Activated B cell treated with CpG ODN at 0.5 μM for 24 hours (primary cell): ENCODE data around the gene ZNF12. TPM values are rescaled to one million over a fixed set of nuclear protein-coding genes. Genes with fewer than 3 reads are reported as not detected.

Source experiments
- ATAC-seq: fragments of 200-7000 bp; cut with Tn5 transposase; one replicate; pipeline ENCODE4 v1.10.0; 2021; ENCODE audit warnings: low read depth, mild to moderate bottlenecking, moderate library complexity
- CTCF ChIA-PET: fragments of 350-600 bp; sonication (Branson Sonifier 250); formaldehyde crosslinking; loops from one replicate; lab custom pipeline; 2021; ENCODE audit warnings: antibody characterized with exemption; lab: Charles Lee
- POLR2A ChIA-PET: fragments of 350-600 bp; sonication (Branson Sonifier 250); formaldehyde crosslinking; loops from one replicate; lab custom pipeline; 2021; ENCODE audit warnings: antibody characterized with exemption; lab: Charles Lee
- DNase-seq: peaks from one replicate; pipeline ENCODE4 v3.0.0; 2022
- H3K27ac Mint-ChIP-seq: one replicate; pipeline ENCODE4 v1.8.0; 2020; ENCODE audit warnings: mixed read lengths
- H3K27me3 Mint-ChIP-seq: one replicate; pipeline ENCODE4 v1.8.0; 2021; ENCODE audit warnings: mixed read lengths
- H3K36me3 Mint-ChIP-seq: one replicate; pipeline ENCODE4 v1.8.0; 2021; ENCODE audit warnings: low read depth, mixed read lengths
- H3K4me1 Mint-ChIP-seq: one replicate; pipeline ENCODE4 v1.8.0; 2021; ENCODE audit warnings: mixed read lengths
- H3K4me3 Mint-ChIP-seq: one replicate; pipeline ENCODE4 v1.8.0; 2020; ENCODE audit warnings: mild to moderate bottlenecking, mixed read lengths
- H3K9me3 Mint-ChIP-seq: one replicate; pipeline ENCODE4 v1.8.0; 2020; ENCODE audit warnings: mixed read lengths
- intact Hi-C: fragments of 100-400 bp; cut with micrococcal nuclease; formaldehyde crosslinking; loops from one replicate; pipeline ENCODE4 v1.15.1; 2024
- total RNA-seq: library from RNA; stranded (reverse); gene quantifications from 2 replicates; pipeline ENCODE4 v1.2.3, GENCODE V29; 2022
- TF ChIP-seq, protein P1 (sequence below): fragments of 200-600 bp; IDR thresholded peaks from one replicate; pipeline ENCODE4 v1.8.0; 2022; ENCODE audit warnings: antibody characterized with exemption, mild to moderate bottlenecking

ZNF12 gene
- total RNA-seq, 1 donor from 2014 or later: 35.6 TPM

DNA sequence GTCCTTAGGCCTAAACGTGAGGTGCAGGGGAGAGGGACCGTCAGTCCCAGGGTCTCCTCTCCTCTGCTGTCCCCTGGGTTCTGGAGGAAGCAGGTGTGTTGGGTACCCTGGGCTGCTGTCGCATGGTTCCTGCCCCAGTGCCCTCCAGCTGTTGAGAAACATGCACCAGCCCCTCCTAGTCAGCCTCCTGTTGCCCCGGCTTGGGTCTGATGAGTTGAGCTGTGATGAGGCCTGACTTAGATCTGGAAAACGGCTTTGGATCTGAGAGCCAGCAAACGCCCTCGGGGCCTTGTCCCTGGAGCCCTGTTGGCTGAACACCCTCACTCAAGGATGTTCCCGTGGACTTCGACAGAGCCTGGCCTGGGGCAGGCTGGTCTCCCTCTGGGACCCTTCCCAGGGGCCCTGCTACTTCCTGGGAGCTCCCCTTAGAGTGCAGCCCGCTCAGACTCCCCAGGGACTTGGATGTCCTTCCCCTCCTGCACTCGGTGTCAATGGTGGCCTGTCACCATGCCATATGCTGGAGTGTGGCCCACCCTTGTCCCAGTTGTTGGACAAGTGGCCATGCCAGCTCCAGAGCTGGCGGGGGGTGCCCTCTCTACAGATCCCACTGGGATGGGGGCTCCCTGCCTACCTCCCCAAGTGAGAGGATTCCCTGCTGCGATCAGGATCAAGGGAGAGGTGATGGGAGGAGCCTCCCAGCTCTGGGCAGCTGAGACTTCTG lies 57.3 kb downstream of the ZNF12 start:
- H3K4me1 Mint-ChIP-seq: no peaks in the 10 kb centered on the region
- intact Hi-C loops: no loop called here
- no peaks in the 10 kb centered on the region for H3K9me3 Mint-ChIP-seq
- ChIA-PET CTCF (no interaction called here), POLR2A (no interaction called here)
- H3K36me3 Mint-ChIP-seq: peaks cover 72% of the 10 kb centered on the region
- ATAC-seq (no peak), DNase-seq (no peak)
- no peak overlapping the region for H3K4me3 Mint-ChIP-seq
- TF ChIP-seq, protein P1, sequence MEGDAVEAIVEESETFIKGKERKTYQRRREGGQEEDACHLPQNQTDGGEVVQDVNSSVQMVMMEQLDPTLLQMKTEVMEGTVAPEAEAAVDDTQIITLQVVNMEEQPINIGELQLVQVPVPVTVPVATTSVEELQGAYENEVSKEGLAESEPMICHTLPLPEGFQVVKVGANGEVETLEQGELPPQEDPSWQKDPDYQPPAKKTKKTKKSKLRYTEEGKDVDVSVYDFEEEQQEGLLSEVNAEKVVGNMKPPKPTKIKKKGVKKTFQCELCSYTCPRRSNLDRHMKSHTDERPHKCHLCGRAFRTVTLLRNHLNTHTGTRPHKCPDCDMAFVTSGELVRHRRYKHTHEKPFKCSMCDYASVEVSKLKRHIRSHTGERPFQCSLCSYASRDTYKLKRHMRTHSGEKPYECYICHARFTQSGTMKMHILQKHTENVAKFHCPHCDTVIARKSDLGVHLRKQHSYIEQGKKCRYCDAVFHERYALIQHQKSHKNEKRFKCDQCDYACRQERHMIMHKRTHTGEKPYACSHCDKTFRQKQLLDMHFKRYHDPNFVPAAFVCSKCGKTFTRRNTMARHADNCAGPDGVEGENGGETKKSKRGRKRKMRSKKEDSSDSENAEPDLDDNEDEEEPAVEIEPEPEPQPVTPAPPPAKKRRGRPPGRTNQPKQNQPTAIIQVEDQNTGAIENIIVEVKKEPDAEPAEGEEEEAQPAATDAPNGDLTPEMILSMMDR: no peak
- no peaks in the 10 kb centered on the region for H3K27me3 Mint-ChIP-seq
- no peak overlapping the region for H3K27ac Mint-ChIP-seq

DNA sequence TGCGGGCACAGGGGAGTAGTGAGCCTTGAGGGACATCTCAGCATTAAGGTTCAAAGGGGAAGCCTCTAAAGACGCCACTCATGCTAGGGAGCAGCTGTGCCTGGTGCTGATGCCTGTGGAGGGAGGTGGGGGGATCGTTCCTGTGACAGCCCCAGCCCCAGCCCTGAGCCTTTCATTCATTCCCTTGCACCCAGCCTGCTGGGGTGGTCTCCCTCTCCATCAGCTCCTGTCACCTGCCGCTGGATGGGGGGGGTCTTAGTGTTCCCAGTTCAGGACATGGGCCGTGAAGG lies 58.0 kb downstream of the ZNF12 start:
- DNase-seq (no peak), ATAC-seq (no peak)
- Mint-ChIP-seq H3K36me3 (peaks cover 79% of the 10 kb centered on the region), H3K27me3 (no peaks in the 10 kb centered on the region), H3K4me1 (no peaks in the 10 kb centered on the region), H3K4me3 (no peak overlapping the region), H3K27ac (no peak overlapping the region), H3K9me3 (no peaks in the 10 kb centered on the region)
- ChIA-PET CTCF (no interaction called here), POLR2A (no interaction called here)
- TF ChIP-seq, protein P1: no peak
- intact Hi-C loops: no loop called here

DNA sequence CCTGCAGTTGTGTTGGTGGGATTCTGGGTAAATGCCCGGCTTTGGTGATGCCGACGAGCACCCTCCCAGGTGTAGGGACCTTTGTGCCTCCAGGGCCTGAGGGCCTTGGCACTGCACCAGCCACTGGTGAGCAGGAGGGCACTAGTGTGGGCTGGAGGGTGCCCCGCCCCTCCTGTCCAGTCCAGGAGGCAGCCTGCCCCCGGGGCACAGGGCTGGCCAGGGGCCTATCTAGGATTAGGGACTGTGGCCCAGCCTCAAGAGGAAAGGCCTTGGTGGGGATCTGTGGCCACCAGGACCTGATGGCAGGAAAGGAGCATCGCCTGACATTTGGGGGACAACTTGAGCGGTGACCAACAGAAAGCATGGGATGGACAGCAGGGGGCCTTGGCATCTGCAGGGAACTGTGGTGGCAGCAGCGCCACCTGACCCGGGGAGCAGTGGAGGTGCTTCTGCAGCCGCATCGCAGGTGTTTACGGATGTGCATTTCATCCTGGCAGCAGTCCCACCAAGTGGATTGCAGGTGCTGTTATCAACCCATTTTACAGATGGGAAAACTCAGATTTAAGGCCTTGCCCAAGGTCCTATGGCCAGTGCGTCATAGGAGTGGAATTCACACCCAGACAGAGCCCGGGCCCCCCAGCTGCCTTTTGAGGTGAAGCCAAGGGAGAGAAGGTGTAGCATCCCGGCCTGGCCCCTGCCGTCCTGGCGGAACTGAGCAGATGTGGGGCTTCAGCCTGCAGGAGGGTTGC lies 58.5 kb downstream of the ZNF12 start:
- DNase-seq: no peak
- Mint-ChIP-seq H3K4me1 (no peaks in the 10 kb centered on the region), H3K27ac (no peak overlapping the region), H3K4me3 (no peak overlapping the region), H3K36me3 (peaks cover 84% of the 10 kb centered on the region), H3K27me3 (no peaks in the 10 kb centered on the region), H3K9me3 (no peaks in the 10 kb centered on the region)
- intact Hi-C loops: no loop called here
- TF ChIP-seq, protein P1: no peak
- ChIA-PET CTCF (no interaction called here), POLR2A (no interaction called here)
- ATAC-seq: no peak

DNA sequence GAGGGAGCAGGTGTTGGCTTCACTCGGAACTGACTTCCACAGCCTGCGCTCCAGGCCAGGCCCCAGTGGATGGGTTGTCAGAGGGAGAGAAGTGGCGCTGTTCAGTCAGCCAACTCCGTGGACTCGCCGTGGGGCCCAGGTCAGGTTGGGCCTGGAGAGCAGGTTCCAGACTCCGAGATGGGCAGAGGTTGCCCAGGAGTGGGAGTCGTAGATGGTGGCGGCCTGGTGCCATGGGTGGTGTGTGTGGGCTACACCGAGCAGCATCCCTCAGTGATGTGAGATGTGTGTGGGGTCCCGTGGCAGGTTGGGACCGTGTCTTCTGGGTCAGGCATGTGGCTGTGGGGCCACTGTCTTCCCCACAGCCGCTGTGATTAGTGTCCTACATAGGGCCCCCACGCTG lies 59.2 kb downstream of the ZNF12 start:
- no peak for DNase-seq
- H3K4me3 Mint-ChIP-seq: no peak overlapping the region
- H3K36me3 Mint-ChIP-seq: peaks cover 86% of the 10 kb centered on the region
- CTCF ChIA-PET: no interaction called here
- intact Hi-C loops: no loop called here
- POLR2A ChIA-PET: no interaction called here
- TF ChIP-seq, protein P1: no peak
- H3K27me3 Mint-ChIP-seq: no peaks in the 10 kb centered on the region
- ATAC-seq: no peak
- H3K27ac Mint-ChIP-seq: no peak overlapping the region
- no peaks in the 10 kb centered on the region for H3K9me3 Mint-ChIP-seq
- no peaks in the 10 kb centered on the region for H3K4me1 Mint-ChIP-seq

DNA sequence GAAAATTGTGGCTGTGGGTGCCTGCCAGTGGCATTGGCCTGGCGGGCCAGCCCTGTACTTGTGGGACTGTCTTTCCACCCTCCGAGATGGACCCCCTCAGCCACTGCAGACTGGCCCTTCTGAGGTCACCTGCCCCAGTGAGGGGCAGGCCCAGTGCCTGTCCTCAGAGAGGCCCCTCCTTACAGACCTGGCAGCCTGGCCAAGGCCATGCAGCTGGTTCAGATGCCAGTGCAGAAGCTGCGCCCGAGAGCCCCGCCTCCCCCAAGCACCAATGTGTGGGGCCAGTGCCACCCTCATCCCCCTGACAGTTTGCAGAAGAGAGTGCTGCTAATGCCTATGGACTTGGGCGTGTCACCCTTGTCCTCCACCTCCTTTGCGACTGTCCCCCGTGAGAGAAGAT lies 59.7 kb downstream of the ZNF12 start:
- no peak for DNase-seq
- no peak overlapping the region for H3K27ac Mint-ChIP-seq

More for the DNA sequence above, 59.7 kb downstream of the ZNF12 start:
- ChIA-PET CTCF (no interaction called here), POLR2A (no interaction called here)
- Mint-ChIP-seq H3K27me3 (no peaks in the 10 kb centered on the region), H3K36me3 (peaks cover 89% of the 10 kb centered on the region), H3K4me3 (no peak overlapping the region), H3K9me3 (no peaks in the 10 kb centered on the region), H3K4me1 (no peaks in the 10 kb centered on the region)
- ATAC-seq: no peak
- intact Hi-C loops: no loop called here
- TF ChIP-seq, protein P1: no peak
